Testis (tissue), 3 donors: ENCODE results near the gene DNAJC13. TPM values are rescaled to one million over a fixed set of nuclear protein-coding genes. Genes with fewer than 3 reads are reported as not detected.

Experiments used
- DNase-seq: peaks from one replicate; pipeline ENCODE4 v3.0.0-alpha.2; 2019
- H3K27ac ChIP-seq, 2 donors: fragments of 200-600 bp; sonication (generic); one replicate each; pipeline ENCODE4 v1.5.1; 2019
- H3K27me3 ChIP-seq: fragments of 200-600 bp; sonication (generic); one replicate; pipeline ENCODE4 v1.5.1; 2019
- H3K36me3 ChIP-seq: fragments of 200-600 bp; sonication (generic); one replicate; pipeline ENCODE4 v1.5.1; 2017; ENCODE audit warnings: low read depth; ENCODE audit errors: missing control alignments
- H3K4me1 ChIP-seq: fragments of 200-600 bp; sonication (generic); one replicate; pipeline ENCODE4 v1.5.1; 2019
- H3K4me3 ChIP-seq, 2 donors: fragments of 200-600 bp; sonication (generic); one replicate each; pipeline ENCODE4 v1.5.1; 2017 to 2019
- H3K9me3 ChIP-seq: fragments of 200-600 bp; sonication (generic); one replicate; pipeline ENCODE4 v1.5.1; 2017
- CTCF ChIP-seq, 3 experiments: fragments of 450-650 bp in 2 of 3; fragments of 200-600 bp in 1 of 3; sonication (generic) in 1 of 3; IDR thresholded peaks; one replicate each; pipeline ENCODE4 v1.5.1; 2016 to 2019; ENCODE audit warnings: antibody characterized with exemption in 3 of 3, mild to moderate bottlenecking in 2 of 3, moderate library complexity in 1 of 3
- POLR2A ChIP-seq: fragments of 450-650 bp; IDR thresholded peaks from one replicate; pipeline ENCODE4 v1.6.1; 2017; ENCODE audit warnings: antibody characterized with exemption, mild to moderate bottlenecking, moderate library complexity
- whole genome bisulfite sequencing, 2 donors: methylation state at CpG; one replicate each; pipeline ENCODE4 v1.1.5; 2018; 5-methylcytosine and 5-hydroxymethylcytosine counted together
- intact Hi-C: fragments of 100-400 bp; cut with DNase I; formaldehyde crosslinking; loops from one replicate; pipeline ENCODE4 v1.15.1; 2023; ENCODE audit warnings: low total_unique reads
- polyA plus RNA-seq: library from polyadenylated mRNA; stranded (reverse); fragments of 350-450 nt; fragmentation: Illumina TruSeq; extraction: RNeasy Lipid Tissue Mini Kit (QIAGEN cat#74804); gene quantifications from one replicate; pipeline ENCODE4 v1.2.3, GENCODE V29; 2014; ENCODE audit warnings: low read depth, low replicate concordance; ENCODE audit not compliant: insufficient read depth
- total RNA-seq, 2 donors: library from RNA; depleted of rRNA; stranded (reverse); fragments of >200 nt; gene quantifications; one replicate each; pipeline ENCODE4 v1.2.3, GENCODE V29; 2016

The DNAJC13 gene
- total and polyA plus RNA-seq, 3 donors from 2014 or later: 16.8 to 54.4 (median 40.1) TPM

GRCh38 chr3:132461544-132461943 is 44.2 kb downstream of the DNAJC13 start:
- WGBS, 2 donors: 93 to 100% methylated on average over 5 of the region's 5 CpGs
- no peaks in the 10 kb centered on the region for H3K36me3 ChIP-seq
- no peak overlapping the region for H3K4me3 ChIP-seq
- no peaks in the 10 kb centered on the region for H3K9me3 ChIP-seq
- no peaks in the 10 kb centered on the region for H3K27me3 ChIP-seq
- DNase-seq: no peak
- intact Hi-C loops: no loop called here
- no peaks in the 10 kb centered on the region for H3K4me1 ChIP-seq
- TF ChIP-seq CTCF (IDR thresholded peaks at IDR 0.05) (no peak), POLR2A (no peak)
- H3K27ac ChIP-seq: no peak overlapping the region

GRCh38 chr3:132464066-132464465 is 46.8 kb downstream of the DNAJC13 start:
- TF ChIP-seq POLR2A (no peak), CTCF (IDR thresholded peaks at IDR 0.05) (no peak)
- DNase-seq: no peak
- Histone ChIP-seq H3K27me3 (no peaks in the 10 kb centered on the region), H3K36me3 (no peaks in the 10 kb centered on the region), H3K9me3 (no peaks in the 10 kb centered on the region), H3K4me1 (no peaks in the 10 kb centered on the region), H3K4me3 (no peak overlapping the region), H3K27ac (no peak overlapping the region)
- intact Hi-C loops: no loop called here

- TF ChIP-seq CTCF (IDR thresholded peaks at IDR 0.05): no peak
- TF ChIP-seq POLR2A: no peak
- 93 to 94% methylated on average over 1 of the region's 1 CpG for WGBS, 2 donors
- Histone ChIP-seq H3K9me3 (no peaks in the 10 kb centered on the region), H3K4me1 (no peaks in the 10 kb centered on the region), H3K27me3 (no peaks in the 10 kb centered on the region), H3K27ac (no peak overlapping the region), H3K36me3 (no peaks in the 10 kb centered on the region), H3K4me3 (no peak overlapping the region)
- intact Hi-C loops: no loop called here
- no peak for DNase-seq
These were observed 52.0 kb downstream of the DNAJC13 start for GRCh38 chr3:132469326-132469725.

- H3K27me3 ChIP-seq: no peaks in the 10 kb centered on the region
- H3K9me3 ChIP-seq: no peaks in the 10 kb centered on the region
- H3K4me1 ChIP-seq: no peaks in the 10 kb centered on the region
- no peak overlapping the region for H3K4me3 ChIP-seq
- no peak for TF ChIP-seq CTCF (IDR thresholded peaks at IDR 0.05)
- no peak for TF ChIP-seq POLR2A
- WGBS, 2 donors: 91 to 96% methylated on average over 3 of the region's 3 CpGs
- no peaks in the 10 kb centered on the region for H3K36me3 ChIP-seq
- no peak overlapping the region for H3K27ac ChIP-seq
- no peak for DNase-seq
- intact Hi-C loops: no loop called here
These were observed 68.8 kb downstream of the DNAJC13 start for GRCh38 chr3:132486099-132486498.

- Histone ChIP-seq H3K36me3 (no peaks in the 10 kb centered on the region), H3K27ac (no peak overlapping the region), H3K27me3 (no peaks in the 10 kb centered on the region), H3K9me3 (no peaks in the 10 kb centered on the region), H3K4me1 (no peaks in the 10 kb centered on the region), H3K4me3 (no peak overlapping the region)
- DNase-seq: no peak
- TF ChIP-seq CTCF (IDR thresholded peaks at IDR 0.05): no peak
- no peak for TF ChIP-seq POLR2A
- WGBS, 2 donors: 70 to 85% methylated on average over 2 of the region's 2 CpGs
- intact Hi-C loops: no loop called here
These were observed 70.8 kb downstream of the DNAJC13 start for GRCh38 chr3:132488151-132488550.
